GM21381 (cell line): ENCODE data around the gene RSPH9.
"Not testable (repeated sequence)": the region's sequence is repeated elsewhere in the genome, so short reads cannot be mapped to it uniquely, and the experiment has no call there.

Source experiments
- ATAC-seq: cut with Tn5 transposase; IDR thresholded peaks from one replicate; pipeline ENCODE4 v1.9.1; 2021; ENCODE audit warnings: mild to moderate bottlenecking, moderate library complexity; ENCODE audit not compliant: unreplicated experiment

The RSPH9 gene

GRCh38 chr6:43628393-43629103, 16.3 kb upstream of the RSPH9 start:
- ATAC-seq: no peak

DNA sequence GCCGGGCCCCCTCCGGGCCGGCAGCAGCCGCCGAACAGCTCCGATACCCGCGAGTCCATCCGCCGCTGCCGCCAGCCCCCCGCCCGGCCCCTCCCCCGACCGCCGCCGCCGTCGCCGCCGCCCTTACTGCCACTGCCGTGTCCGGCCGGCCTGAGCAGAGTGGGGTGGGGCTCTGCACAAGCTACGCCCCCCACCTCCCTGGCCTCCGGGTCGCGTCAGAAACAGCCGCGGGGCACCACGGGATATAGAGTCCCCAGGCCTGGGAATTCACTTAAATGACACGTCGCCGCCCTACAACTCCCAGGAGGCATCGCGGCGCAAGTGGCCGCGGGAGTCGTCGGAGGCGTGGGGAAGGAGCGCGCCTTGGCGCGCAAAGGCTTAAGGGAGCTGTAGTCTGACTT, 15.7 kb upstream of the RSPH9 start, which contains the start of gene GTPBP2:
TSS of gene GTPBP2 (minus strand) at position 161 of the 401 bp plus-strand sequence. CDS start at position 59, 102 bp downstream.
- ATAC-seq: peak; percentile 78

GRCh38 chr6:43629505-43630300, 15.1 kb upstream of the RSPH9 start:
- ATAC-seq: peak; percentile 65

- no peak for ATAC-seq
Observed at GRCh38 chr6:43630980-43631619, 13.7 kb upstream of the RSPH9 start.

- not testable (repeated sequence) for ATAC-seq
Observed at GRCh38 chr6:43633002-43633401, 11.8 kb upstream of the RSPH9 start.

DNA sequence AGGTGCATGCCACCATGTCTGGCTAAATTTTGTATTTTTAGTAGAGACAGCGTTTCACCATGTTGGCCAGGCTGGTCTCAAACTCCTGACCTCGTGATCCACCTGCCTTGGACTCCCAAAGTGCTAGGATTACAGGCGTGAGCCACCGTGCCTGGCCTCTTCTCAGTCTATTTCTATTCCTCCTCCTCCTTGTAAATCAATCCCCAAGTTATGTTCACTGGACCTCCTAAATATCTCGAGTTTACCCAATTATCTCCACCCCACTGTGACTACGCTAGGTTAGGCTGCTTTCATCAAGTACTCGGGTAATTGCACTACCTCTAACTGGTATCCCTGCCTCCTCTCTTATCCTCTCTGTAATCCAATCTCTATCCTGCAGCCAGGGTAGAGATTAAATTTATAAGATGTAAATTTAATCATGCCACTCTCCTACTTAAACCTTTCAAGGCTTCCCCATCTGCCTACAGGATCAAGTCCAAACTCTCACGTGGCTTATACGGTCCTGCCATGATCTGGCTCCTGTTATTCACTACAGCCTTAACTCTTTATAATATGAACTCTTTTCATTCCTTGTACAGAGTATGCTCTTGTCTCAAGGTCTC, 10.0 kb upstream of the RSPH9 start:
- ATAC-seq: no peak

GRCh38 chr6:43635387-43636307, 9.2 kb upstream of the RSPH9 start, which contains the start of gene MAD2L1BP:
Gene MAD2L1BP (plus strand): TSS chr6:43635840. CDS start chr6:43635876, 36 bp downstream.
- ATAC-seq: peak; percentile 70

DNA sequence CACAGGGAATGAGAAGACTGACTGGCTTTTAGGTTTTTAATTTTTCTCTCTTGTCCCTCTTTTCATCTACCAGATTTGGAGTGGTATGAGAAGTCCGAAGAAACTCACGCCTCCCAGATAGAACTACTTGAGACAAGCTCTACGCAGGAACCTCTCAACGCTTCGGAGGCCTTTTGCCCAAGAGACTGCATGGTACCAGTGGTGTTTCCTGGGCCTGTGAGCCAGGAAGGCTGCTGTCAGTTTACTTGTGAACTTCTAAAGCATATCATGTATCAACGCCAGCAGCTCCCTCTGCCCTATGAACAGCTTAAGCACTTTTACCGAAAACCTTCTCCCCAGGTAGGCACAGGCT, 8.6 kb upstream of the RSPH9 start:
- ATAC-seq: peak; percentile 19

- ATAC-seq: no peak
Observed at GRCh38 chr6:43639984-43640800, 4.6 kb upstream of the RSPH9 start.

DNA sequence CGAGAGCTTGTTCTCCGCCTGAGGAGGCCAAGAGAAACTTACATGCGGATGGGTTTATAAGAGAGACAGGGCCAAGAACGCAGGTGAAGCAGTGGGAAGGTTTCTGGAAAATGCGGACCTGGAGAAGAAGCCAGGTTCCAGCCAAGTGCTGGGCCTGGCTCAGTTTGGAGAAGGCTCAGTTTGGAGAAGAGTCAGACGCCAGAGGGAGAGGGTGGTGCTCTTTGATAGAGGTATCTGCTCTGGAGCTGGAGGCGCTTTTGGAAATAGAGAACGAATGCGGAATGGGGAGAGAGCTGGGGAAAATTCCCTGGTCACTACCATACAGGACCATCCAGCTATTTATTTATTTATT, 753 bp downstream of the RSPH9 start:
- ATAC-seq: no peak

- ATAC-seq: no peak
Observed at GRCh38 chr6:43647613-43648012, 2.8 kb downstream of the RSPH9 start.

- no peak for ATAC-seq
Observed at GRCh38 chr6:43648248-43648647, 3.4 kb downstream of the RSPH9 start.

- not testable (repeated sequence) for ATAC-seq
Observed at GRCh38 chr6:43652822-43653221, 8.0 kb downstream of the RSPH9 start.

GRCh38 chr6:43657221-43657802, 12.5 kb downstream of the RSPH9 start:
- no peak for ATAC-seq

GRCh38 chr6:43658161-43658560, 13.3 kb downstream of the RSPH9 start:
- ATAC-seq: no peak

DNA sequence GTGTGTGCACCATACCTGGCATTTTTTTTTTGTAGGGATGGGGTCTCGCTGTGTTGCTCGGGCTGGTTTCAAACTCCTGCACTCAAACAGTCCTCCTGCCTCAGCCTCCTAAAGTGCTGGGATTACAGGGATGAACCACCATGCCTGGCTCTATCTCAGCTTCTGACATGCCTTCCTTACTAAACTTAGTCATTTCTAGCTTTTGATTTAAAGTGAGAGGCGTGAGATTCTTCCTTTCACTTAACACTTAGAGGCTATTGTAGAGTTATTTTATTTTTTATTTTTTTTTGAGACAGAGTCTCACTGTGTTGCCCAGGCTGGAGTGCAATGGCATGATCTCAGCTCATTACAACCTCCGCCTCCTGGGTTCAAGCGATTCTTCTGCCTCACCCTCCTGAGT, 18.1 kb downstream of the RSPH9 start:
- ATAC-seq: not testable (repeated sequence)

- no peak for ATAC-seq
Observed at GRCh38 chr6:43665376-43665775, 20.5 kb downstream of the RSPH9 start.

DNA sequence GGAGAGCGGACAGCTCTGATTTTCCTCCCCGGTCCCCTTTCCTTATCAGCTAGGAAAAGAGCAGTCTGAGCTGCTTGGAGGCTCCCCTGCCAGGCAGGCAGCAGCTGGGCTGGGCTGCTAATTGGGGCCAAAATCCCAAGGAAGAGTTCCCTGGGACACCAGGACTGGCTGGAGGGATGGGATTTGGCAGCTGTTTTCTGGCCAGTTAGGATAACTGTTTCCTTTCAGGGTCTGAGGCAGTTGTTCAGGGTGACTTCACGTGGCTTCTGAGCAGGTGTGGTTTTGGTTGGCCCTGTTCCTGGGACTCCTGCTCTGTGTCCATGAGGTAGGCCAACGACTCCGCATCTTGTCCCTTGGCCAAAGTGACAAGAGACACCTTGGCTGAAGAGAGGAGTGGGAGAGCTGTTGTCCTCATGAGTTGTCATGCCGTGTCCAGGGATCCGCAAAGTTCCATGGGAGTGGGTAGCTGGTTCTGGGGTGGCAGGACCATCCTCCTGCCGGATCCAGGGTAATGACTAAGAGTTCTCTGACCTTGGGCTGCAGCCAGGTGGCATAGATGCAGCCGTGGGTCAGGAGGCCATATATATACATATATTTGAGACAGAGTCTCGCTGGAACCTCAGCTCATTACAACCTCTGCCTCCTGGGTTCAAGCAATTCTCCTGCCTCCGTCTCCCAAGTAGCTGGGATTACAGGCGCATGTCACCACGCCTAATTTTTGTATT, 21.5 kb downstream of the RSPH9 start:
- ATAC-seq: no peak
